Upper lobe of left lung (tissue), 4 donors: Measurements from ENCODE around the gene KAT6B.

Experiments used
- CTCF ChIP-seq, 6 experiments: fragments of 450-650 bp in 4 of 6; fragments of 200-600 bp in 2 of 6; sonication (generic) in 2 of 6; IDR thresholded peaks; one replicate each; pipeline ENCODE4 v1.5.1; 2016 to 2019; ENCODE audit warnings: antibody characterized with exemption in 6 of 6
- EP300 ChIP-seq, 4 donors: sonication (generic); formaldehyde crosslinking; IDR thresholded peaks; one replicate each; pipeline ENCODE4 v1.5.1; 2017; ENCODE audit warnings: antibody characterized with exemption in 4 of 4, control low read depth in 2 of 4
- POLR2A ChIP-seq, 4 donors: fragments of 450-650 bp; IDR thresholded peaks; one replicate each; pipeline ENCODE4 v1.5.1; 2016 to 2017; ENCODE audit warnings: antibody characterized with exemption in 4 of 4, mild to moderate bottlenecking in 2 of 4

- TF ChIP-seq EP300 (IDR thresholded peaks at IDR 0.05) (no peak), CTCF (IDR thresholded peaks at IDR 0.05) (no peak), POLR2A (IDR thresholded peaks at IDR 0.05) (no peak)
Measured at GRCh38 chr10:75010373-75010772, 184.0 kb downstream of the KAT6B start.
